KMS-11 (cell line): ENCODE measurements around the gene ZNF862.

Experiments
- H2AFZ ChIP-seq: fragments of 200-600 bp; sonication (generic); 2 replicates; pipeline ENCODE4 v1.6.1; 2016; ENCODE audit warnings: antibody characterized with exemption, mixed run types, low read depth
- H3K27ac ChIP-seq: fragments of 200-600 bp; sonication (generic); 2 replicates; pipeline ENCODE4 v1.6.1; 2016; ENCODE audit warnings: mild to moderate bottlenecking, mixed run types
- H3K27me3 ChIP-seq: fragments of 200-600 bp; sonication (generic); 2 replicates; pipeline ENCODE4 v1.6.1; 2017; ENCODE audit warnings: mild to moderate bottlenecking, low read depth, mixed run types, moderate library complexity; ENCODE audit not compliant: insufficient read depth
- H3K36me3 ChIP-seq: fragments of 200-600 bp; sonication (generic); 2 replicates; pipeline ENCODE4 v1.6.1; 2017; ENCODE audit warnings: mild to moderate bottlenecking, mixed run types; ENCODE audit not compliant: insufficient read depth
- H3K4me1 ChIP-seq: fragments of 200-600 bp; sonication (generic); 2 replicates; pipeline ENCODE4 v1.6.1; 2016; ENCODE audit warnings: mild to moderate bottlenecking, low read depth, mixed run types; ENCODE audit not compliant: poor library complexity, severe bottlenecking
- H3K4me2 ChIP-seq: fragments of 200-600 bp; sonication (generic); 2 replicates; pipeline ENCODE4 v1.7.0; 2016; ENCODE audit warnings: mild to moderate bottlenecking, mixed run types
- H3K4me3 ChIP-seq: fragments of 200-600 bp; sonication (generic); IDR thresholded peaks from 2 replicates; pipeline ENCODE4 v1.6.1; 2017; ENCODE audit warnings: low read depth, low read length, mixed read lengths; ENCODE audit not compliant: insufficient read depth
- H3K79me2 ChIP-seq: fragments of 200-600 bp; sonication (generic); 2 replicates; pipeline ENCODE4 v1.6.1; 2016; ENCODE audit warnings: low read depth, mixed run types; ENCODE audit not compliant: insufficient read depth
- H3K9ac ChIP-seq: fragments of 200-600 bp; sonication (generic); 2 replicates; pipeline ENCODE4 v1.6.1; 2016; ENCODE audit warnings: mild to moderate bottlenecking, mixed run types
- H4K20me1 ChIP-seq: fragments of 200-600 bp; sonication (generic); 2 replicates; pipeline ENCODE4 v1.6.1; 2016; ENCODE audit warnings: mild to moderate bottlenecking, mixed run types; ENCODE audit not compliant: insufficient read depth
- TF ChIP-seq, protein P1 (sequence below): fragments of 200-600 bp; sonication (generic); conservative IDR thresholded peaks from 2 replicates; pipeline ENCODE4 v1.6.1; 2017; ENCODE audit warnings: low read depth, mild to moderate bottlenecking, antibody characterized with exemption, low read length, moderate library complexity, mixed read lengths

ZNF862 gene

DNA sequence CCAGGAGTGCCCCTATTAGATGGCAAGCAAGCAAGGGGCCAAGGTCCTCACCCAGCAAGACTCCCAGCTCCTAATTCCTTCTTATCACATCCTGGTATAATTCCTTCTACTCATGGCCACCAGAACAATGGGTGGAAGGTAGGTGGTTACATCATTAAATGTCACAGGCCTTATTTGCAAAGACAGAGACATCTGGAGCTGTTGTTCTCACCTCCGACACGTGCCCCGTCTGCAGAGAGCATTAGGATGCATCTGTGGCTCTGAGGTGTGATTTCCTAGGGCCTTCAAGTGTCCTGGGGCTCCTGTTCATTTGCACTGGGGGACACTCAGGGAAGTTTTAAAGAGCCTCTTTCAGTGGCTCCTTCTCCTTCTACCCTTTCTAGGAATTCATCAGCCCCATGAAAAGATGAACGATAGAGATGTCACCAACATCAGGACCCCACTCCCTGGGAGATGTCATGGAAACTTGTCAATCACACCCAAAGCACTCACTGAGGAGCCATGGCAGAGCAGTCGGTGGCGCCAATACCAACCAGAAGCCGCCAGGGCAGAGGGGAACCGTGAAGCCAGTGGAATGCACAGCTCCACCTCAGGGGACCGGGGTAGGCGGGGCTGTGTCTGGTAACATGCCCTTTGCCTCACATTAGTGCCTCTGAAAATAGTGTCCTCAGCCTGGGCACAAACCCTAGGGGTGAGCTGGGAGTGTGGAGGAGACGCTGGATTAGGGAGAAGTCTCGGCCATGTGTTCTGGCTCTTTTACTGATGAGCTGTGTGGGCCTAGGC is 32.7 kb downstream of the ZNF862 start:
- TF ChIP-seq, protein P1, sequence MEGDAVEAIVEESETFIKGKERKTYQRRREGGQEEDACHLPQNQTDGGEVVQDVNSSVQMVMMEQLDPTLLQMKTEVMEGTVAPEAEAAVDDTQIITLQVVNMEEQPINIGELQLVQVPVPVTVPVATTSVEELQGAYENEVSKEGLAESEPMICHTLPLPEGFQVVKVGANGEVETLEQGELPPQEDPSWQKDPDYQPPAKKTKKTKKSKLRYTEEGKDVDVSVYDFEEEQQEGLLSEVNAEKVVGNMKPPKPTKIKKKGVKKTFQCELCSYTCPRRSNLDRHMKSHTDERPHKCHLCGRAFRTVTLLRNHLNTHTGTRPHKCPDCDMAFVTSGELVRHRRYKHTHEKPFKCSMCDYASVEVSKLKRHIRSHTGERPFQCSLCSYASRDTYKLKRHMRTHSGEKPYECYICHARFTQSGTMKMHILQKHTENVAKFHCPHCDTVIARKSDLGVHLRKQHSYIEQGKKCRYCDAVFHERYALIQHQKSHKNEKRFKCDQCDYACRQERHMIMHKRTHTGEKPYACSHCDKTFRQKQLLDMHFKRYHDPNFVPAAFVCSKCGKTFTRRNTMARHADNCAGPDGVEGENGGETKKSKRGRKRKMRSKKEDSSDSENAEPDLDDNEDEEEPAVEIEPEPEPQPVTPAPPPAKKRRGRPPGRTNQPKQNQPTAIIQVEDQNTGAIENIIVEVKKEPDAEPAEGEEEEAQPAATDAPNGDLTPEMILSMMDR = no peak
- Histone ChIP-seq H3K4me3 (no peak overlapping the region), H4K20me1 (no peaks in the 10 kb centered on the region), H3K79me2 (no peaks in the 10 kb centered on the region), H3K9ac (no peak overlapping the region), H2AFZ (no peak overlapping the region), H3K4me1 (peaks cover 12% of the 10 kb centered on the region), H3K36me3 (no peaks in the 10 kb centered on the region), H3K27me3 (0 out of 2 replicates have a peak, but pooled peaks cover 5% of the 10 kb centered on the region), H3K27ac (no peak overlapping the region), H3K4me2 (no peak overlapping the region)

DNA sequence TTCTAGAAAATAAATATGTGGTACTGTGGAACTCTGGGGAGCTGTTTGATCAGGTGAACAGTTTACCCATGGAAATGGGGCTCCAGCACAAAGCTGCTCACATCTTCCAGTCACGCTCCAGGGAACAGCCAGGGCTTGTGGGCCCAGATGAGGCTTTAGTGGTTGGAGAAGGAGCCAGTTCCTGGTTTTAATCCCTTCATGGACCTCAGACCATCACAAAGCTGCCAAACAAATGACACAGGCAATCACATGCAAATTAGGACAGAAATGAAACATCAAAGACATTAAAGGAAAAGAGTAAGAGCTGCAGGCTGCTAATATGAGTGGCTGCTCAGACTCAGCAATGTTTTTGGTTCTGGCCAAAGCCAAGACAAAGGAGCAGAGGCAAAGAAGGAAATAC is 33.4 kb downstream of the ZNF862 start:
- H3K27ac ChIP-seq = no peak overlapping the region
- H3K4me2 ChIP-seq = no peak overlapping the region
- no peaks in the 10 kb centered on the region for H4K20me1 ChIP-seq
- 0 out of 2 replicates have a peak, but pooled peaks cover 5% of the 10 kb centered on the region for H3K27me3 ChIP-seq
- TF ChIP-seq, protein P1 = no peak
- H3K9ac ChIP-seq = no peak overlapping the region
- peaks cover 12% of the 10 kb centered on the region for H3K4me1 ChIP-seq
- H2AFZ ChIP-seq = no peak overlapping the region
- no peak overlapping the region for H3K4me3 ChIP-seq
- no peaks in the 10 kb centered on the region for H3K36me3 ChIP-seq
- H3K79me2 ChIP-seq = no peaks in the 10 kb centered on the region

DNA sequence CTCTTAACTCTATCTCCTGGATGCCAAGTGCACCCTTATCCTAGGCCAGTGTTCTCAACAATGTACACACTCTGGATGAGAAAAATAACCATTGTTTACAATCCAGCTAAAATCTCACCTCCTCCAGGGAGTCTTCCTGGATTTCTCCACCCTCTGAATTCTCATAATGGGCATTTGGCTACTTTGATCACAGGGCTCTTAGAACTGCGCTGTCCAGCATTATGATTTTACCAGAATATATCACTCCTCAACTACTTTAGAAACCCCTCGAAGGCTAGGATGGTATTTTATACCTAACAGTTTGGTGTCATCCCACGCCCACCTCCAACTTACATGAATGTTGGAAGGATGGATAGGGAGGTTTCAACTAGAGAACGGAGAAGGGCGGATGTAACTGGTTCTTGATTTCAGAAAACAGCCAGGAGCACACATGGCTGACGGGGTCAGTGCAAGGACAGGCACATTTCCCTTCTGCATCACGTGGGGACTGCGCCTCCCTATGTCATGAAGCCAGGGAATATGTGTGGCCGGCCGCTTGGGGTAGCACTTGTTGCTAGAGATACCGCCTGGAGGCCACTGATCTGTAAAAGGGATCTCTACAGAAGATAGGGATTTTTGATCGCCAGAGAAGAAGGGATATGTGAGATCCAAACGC is 34.4 kb downstream of the ZNF862 start:
- Histone ChIP-seq H2AFZ (peak overlapping the region; percentile 90), H4K20me1 (no peaks in the 10 kb centered on the region), H3K4me2 (peak overlapping the region; percentile 89), H3K4me1 (peaks cover 12% of the 10 kb centered on the region), H3K27me3 (0 out of 2 replicates have a peak, but pooled peaks cover 5% of the 10 kb centered on the region), H3K27ac (no peak overlapping the region), H3K4me3 (peak overlapping the region; percentile 56), H3K36me3 (no peaks in the 10 kb centered on the region), H3K79me2 (no peaks in the 10 kb centered on the region), H3K9ac (no peak overlapping the region)
- TF ChIP-seq, protein P1 = no peak

DNA sequence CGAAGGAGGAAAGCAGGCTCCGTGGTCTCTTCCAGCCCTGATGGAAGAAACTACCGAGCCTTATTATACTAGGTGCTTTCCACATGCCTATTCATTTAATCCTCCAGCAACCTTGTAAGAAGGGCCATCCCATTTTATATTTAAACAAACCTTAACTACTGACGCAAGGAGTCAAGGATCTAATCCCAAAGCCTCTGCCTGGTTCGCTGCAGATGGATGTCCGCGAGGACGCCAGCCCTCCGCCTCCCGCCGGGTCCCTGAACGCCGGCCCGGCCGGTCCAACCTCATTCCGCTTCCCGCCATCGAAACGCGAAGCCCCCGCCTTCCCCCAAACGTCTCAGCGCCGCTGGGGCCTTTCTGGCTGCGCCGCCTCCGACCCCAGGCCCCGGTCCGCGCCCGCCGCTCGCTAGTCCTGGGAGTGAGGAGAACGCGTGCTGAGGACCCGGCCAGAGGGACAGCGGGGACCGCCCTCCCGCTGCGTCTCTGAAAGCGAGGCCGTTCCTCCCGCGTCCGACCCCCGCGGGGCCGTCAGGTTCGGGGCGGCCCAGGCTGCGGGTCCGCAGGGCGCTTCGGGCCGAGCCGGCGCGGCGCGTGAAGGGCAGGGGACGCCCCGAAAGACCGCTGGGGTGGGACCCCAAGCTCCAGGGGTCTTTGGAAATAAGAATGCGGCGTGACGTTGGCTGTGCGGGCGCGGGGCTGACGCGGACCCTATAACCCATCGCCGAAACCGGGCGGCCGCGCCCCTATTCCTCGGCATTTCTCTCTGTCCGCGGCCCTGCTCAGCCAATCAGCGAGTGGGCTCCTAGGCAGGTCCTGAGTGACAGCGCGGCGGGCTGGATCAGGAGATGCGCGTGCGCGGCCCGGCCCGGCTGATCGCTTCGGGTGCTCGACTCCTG is 35.1 kb downstream of the ZNF862 start, which contains the start of gene ATP6V0E2:
Gene ATP6V0E2 (plus strand): TSS at position 896 of the 896 bp plus-strand sequence. CDS start 97 bp downstream, outside the sequence.
- TF ChIP-seq, protein P1 = no peak
- peak within 1 kb of the TSS; percentile 36; the same call in 1 of the 2 replicates for H3K9ac ChIP-seq
- peak within 1 kb of the TSS; percentile 89 for H3K4me2 ChIP-seq
- H3K27ac ChIP-seq = no peak within 1 kb of the TSS
- H3K4me3 ChIP-seq = peak within 1 kb of the TSS; percentile 56
- no peaks in the 10 kb centered on the region for H3K36me3 ChIP-seq
- no peaks in the 10 kb centered on the region for H3K79me2 ChIP-seq
- H4K20me1 ChIP-seq = no peaks in the 10 kb centered on the region
- 0 out of 2 replicates have a peak, but pooled peaks cover 5% of the 10 kb centered on the region for H3K27me3 ChIP-seq
- H3K4me1 ChIP-seq = peaks cover 12% of the 10 kb centered on the region
- H2AFZ ChIP-seq = peak within 1 kb of the TSS; percentile 90
